Retinal pigment epithelial cell (primary cell): Measurements from ENCODE around the gene CERS2.

ENCODE experiments used
- DNase-seq: peaks from one replicate; pipeline ENCODE4 v3.0.0-alpha.2; 2010; ENCODE audit warnings: low read depth
- H3K4me3 ChIP-seq: 2 replicates; pipeline ENCODE4 v1.5.1; 2011; ENCODE audit warnings: mild to moderate bottlenecking, low read length, control low read depth, moderate library complexity
- CTCF ChIP-seq: conservative IDR thresholded peaks from 2 replicates; pipeline ENCODE4 v1.5.1; 2011; ENCODE audit warnings: low read depth, low read length, control low read depth, inconsistent platforms

CERS2 gene

GRCh38 chr1:150968491-150968890, 6.1 kb downstream of the CERS2 start:
- no peak for TF ChIP-seq CTCF
- H3K4me3 ChIP-seq, result no peak overlapping the region

GRCh38 chr1:150967936-150968335, 6.7 kb downstream of the CERS2 start:
- H3K4me3 ChIP-seq, result no peak overlapping the region
- DNase-seq, result no peak
- no peak for TF ChIP-seq CTCF

More at GRCh38 chr1:150968491-150968890, 6.1 kb downstream of the CERS2 start:
- DNase-seq, result no peak

GRCh38 chr1:150966011-150966410, 8.6 kb downstream of the CERS2 start:
- no peak for TF ChIP-seq CTCF
- H3K4me3 ChIP-seq, result no peak overlapping the region
- no peak for DNase-seq

GRCh38 chr1:150965605-150966004, 9.0 kb downstream of the CERS2 start:
- no peak overlapping the region for H3K4me3 ChIP-seq
- TF ChIP-seq CTCF, result no peak
- no peak for DNase-seq

GRCh38 chr1:150964164-150964489, 10.5 kb downstream of the CERS2 start:
- no peak overlapping the region for H3K4me3 ChIP-seq
- no peak for TF ChIP-seq CTCF
- no peak for DNase-seq

- DNase-seq, result no peak
- TF ChIP-seq CTCF, result no peak
- H3K4me3 ChIP-seq, result no peak overlapping the region
Observed at GRCh38 chr1:150963321-150964163, 11.1 kb downstream of the CERS2 start.

GRCh38 chr1:150961756-150962155, 12.9 kb downstream of the CERS2 start:
- no peak for DNase-seq
- no peak overlapping the region for H3K4me3 ChIP-seq
- TF ChIP-seq CTCF, result no peak
